Activated CD8-positive, alpha-beta memory T cell treated with anti-CD3 and anti-CD28 coated beads for 36 hours (primary cell): ENCODE data around the gene HDAC4. TPM values are rescaled to one million over a fixed set of nuclear protein-coding genes. Genes with fewer than 3 reads are reported as not detected.

Experiments used
- CTCF ChIA-PET: fragments of 350-600 bp; sonication (Branson Sonifier 250); formaldehyde crosslinking; loops from one replicate; lab custom pipeline; 2021; ENCODE audit warnings: antibody characterized with exemption; lab: Charles Lee
- POLR2A ChIA-PET: fragments of 350-600 bp; sonication (Branson Sonifier 250); formaldehyde crosslinking; loops from one replicate; lab custom pipeline; 2021; ENCODE audit warnings: antibody characterized with exemption; lab: Charles Lee
- total RNA-seq, 2 experiments: library from RNA; stranded (reverse); gene quantifications; one replicate each; pipeline ENCODE4 v1.2.3, GENCODE V29; 2021

The HDAC4 gene
- total RNA-seq, 2 experiments from 2014 or later, result 19.7 to 23.5 TPM

GRCh38 chr2:239130786-239131325, 270.0 kb downstream of the HDAC4 start:
- ChIA-PET POLR2A (no interaction called here), CTCF (no interaction called here)

- ChIA-PET POLR2A (no interaction called here), CTCF (no interaction called here)
These were observed 270.8 kb downstream of the HDAC4 start for GRCh38 chr2:239130041-239130440.

- POLR2A ChIA-PET, result no interaction called here
These were observed 271.5 kb downstream of the HDAC4 start for GRCh38 chr2:239129147-239129920.

GRCh38 chr2:239128706-239129105, 272.1 kb downstream of the HDAC4 start:
- ChIA-PET POLR2A (no interaction called here), CTCF (interaction anchor here (1.5 kb wide), 1 partner anchor 15 kb away, joined by 7 read pairs; no protein-coding TSS in a partner anchor)

More at GRCh38 chr2:239129147-239129920, 271.5 kb downstream of the HDAC4 start:
- CTCF ChIA-PET, result interaction anchor here (1.5 kb wide), 1 partner anchor 14 kb away, joined by 7 read pairs; no protein-coding TSS in a partner anchor

- ChIA-PET POLR2A (no interaction called here), CTCF (no interaction called here)
These were observed 273.3 kb downstream of the HDAC4 start for GRCh38 chr2:239127513-239127912.

- CTCF ChIA-PET, result no interaction called here
- POLR2A ChIA-PET, result no interaction called here
These were observed 274.8 kb downstream of the HDAC4 start for GRCh38 chr2:239125726-239126675.

- CTCF ChIA-PET, result no interaction called here
- POLR2A ChIA-PET, result no interaction called here
These were observed 276.5 kb downstream of the HDAC4 start for GRCh38 chr2:239124152-239124899.

- ChIA-PET POLR2A (no interaction called here), CTCF (no interaction called here)
These were observed 278.3 kb downstream of the HDAC4 start for GRCh38 chr2:239122421-239123110.

- CTCF ChIA-PET, result no interaction called here
- POLR2A ChIA-PET, result no interaction called here
These were observed 279.2 kb downstream of the HDAC4 start for GRCh38 chr2:239121600-239122012.

- CTCF ChIA-PET, result interaction anchor here (0.5 kb wide), 1 partner anchor 1023 kb away, joined by 3 read pairs; no protein-coding TSS in a partner anchor
- POLR2A ChIA-PET, result no interaction called here
These were observed 280.2 kb downstream of the HDAC4 start for GRCh38 chr2:239120664-239121063.

GRCh38 chr2:239119346-239120126, 281.3 kb downstream of the HDAC4 start:
- ChIA-PET POLR2A (interaction anchor here (0.6 kb wide), 1 partner anchor 30 kb away, joined by 3 read pairs; no protein-coding TSS in a partner anchor), CTCF (no interaction called here)

- POLR2A ChIA-PET, result interaction anchor here (0.6 kb wide), 1 partner anchor 29 kb away, joined by 3 read pairs; no protein-coding TSS in a partner anchor
- CTCF ChIA-PET, result interaction anchor here (1.2 kb wide), 1 partner anchor 56 kb away, joined by 3 read pairs; no protein-coding TSS in a partner anchor
These were observed 282.1 kb downstream of the HDAC4 start for GRCh38 chr2:239118675-239119211.

- ChIA-PET POLR2A (no interaction called here), CTCF (interaction anchor here (1.2 kb wide), 1 partner anchor 56 kb away, joined by 3 read pairs; no protein-coding TSS in a partner anchor)
These were observed 282.6 kb downstream of the HDAC4 start for GRCh38 chr2:239118264-239118663.

- ChIA-PET CTCF (interaction anchor here (0.7 to 1.5 kb wide), 3 partner anchors 25 to 1262 kb away, joined by 3 read pairs; no protein-coding TSS in a partner anchor), POLR2A (interaction anchor here (0.6 kb wide), 1 partner anchor 1469 kb away, joined by 4 read pairs; no protein-coding TSS in a partner anchor)
These were observed 283.0 kb downstream of the HDAC4 start for GRCh38 chr2:239117831-239118230.

- ChIA-PET POLR2A (interaction anchor here (0.7 kb wide), 1 partner anchor 152 kb away, joined by 14 read pairs; no protein-coding TSS in a partner anchor), CTCF (interaction anchor here (1.5 kb wide), 1 partner anchor 26 kb away, joined by 3 read pairs; no protein-coding TSS in a partner anchor)
These were observed 284.2 kb downstream of the HDAC4 start for GRCh38 chr2:239116456-239117246.

- CTCF ChIA-PET, result no interaction called here
- POLR2A ChIA-PET, result no interaction called here
These were observed 285.2 kb downstream of the HDAC4 start for GRCh38 chr2:239115616-239116015.
